K562 (cell line): Measurements from ENCODE around the gene PDLIM4. TPM values are rescaled to one million over a fixed set of nuclear protein-coding genes. Genes with fewer than 3 reads are reported as not detected.

Experiments used
- ARID1B ChIP-seq: fragments of 450-650 bp; IDR thresholded peaks from 2 replicates; pipeline ENCODE4 v1.6.1; 2016; ENCODE audit warnings: antibody characterized with exemption, mild to moderate bottlenecking, inconsistent platforms
- CBX3 ChIP-seq, 2 experiments: IDR thresholded peaks; 1 replicate in 1 of 2; 2 replicates in 1 of 2; pipeline ENCODE4 v1.6.1; 2012; ENCODE audit warnings: inconsistent platforms in 2 of 2, low read length in 2 of 2, borderline replicate concordance in 1 of 2, control low read depth in 1 of 2
- FOS ChIP-seq: IDR thresholded peaks from 3 replicates; pipeline ENCODE4 v1.6.1; 2011; ENCODE audit not compliant: insufficient read length; ENCODE audit errors: extremely low read depth
- HLTF ChIP-seq: fragments of 450-650 bp; IDR thresholded peaks from 2 replicates; pipeline ENCODE4 v1.6.1; 2016
- KLF6 ChIP-seq: fragments of 250-450 bp; sonication (Bioruptor Pico); IDR thresholded peaks from 2 replicates; pipeline ENCODE4 v1.4.0; 2020; ENCODE audit warnings: mild to moderate bottlenecking, moderate library complexity, borderline replicate concordance
- PHTF2 ChIP-seq: fragments of 250-450 bp; sonication (Bioruptor Pico); IDR thresholded peaks from 2 replicates; pipeline ENCODE4 v1.5.0; 2021; ENCODE audit warnings: mild to moderate bottlenecking
- RAD21 ChIP-seq, 2 experiments: fragments of 250-450 bp in 1 of 2; fragments of 450-650 bp in 1 of 2; sonication (Bioruptor Pico) in 1 of 2; formaldehyde crosslinking in 1 of 2; IDR thresholded peaks in 1 of 2; conservative IDR thresholded peaks in 1 of 2; 2 replicates each; pipeline versions ENCODE4 v1.4.0 to v1.8.0; 2020 to 2022; ENCODE audit warnings: mild to moderate bottlenecking in 2 of 2, moderate library complexity in 1 of 2
- RCOR1 ChIP-seq, 2 experiments: IDR thresholded peaks; 2 replicates each; pipeline ENCODE4 v1.6.1; 2012; ENCODE audit warnings: low read depth in 2 of 2, low read length in 2 of 2, borderline replicate concordance in 1 of 2, improper control_type of control experiment in 1 of 2
- RFX7 ChIP-seq: fragments of 250-450 bp; sonication (Bioruptor Pico); IDR thresholded peaks from 2 replicates; pipeline ENCODE4 v1.5.1; 2021; ENCODE audit warnings: mild to moderate bottlenecking
- ZBTB7A ChIP-seq: IDR thresholded peaks from 2 replicates; pipeline ENCODE4 v1.6.1; 2011; ENCODE audit warnings: low read depth, mild to moderate bottlenecking, low read length, moderate library complexity, borderline replicate concordance; ENCODE audit not compliant: control insufficient read depth
- polyA plus RNA-seq, 8 experiments: library from polyadenylated mRNA; depleted of rRNA in 4 of 8; stranded (reverse) in 5 of 8; unstranded in 3 of 8; fragments of >200 nt; fragmentation: Nextera tagmentation in 2 of 8; fragmentation: Illumina TruSeq in 1 of 8; extraction: Ambion mirVana in 2 of 8; extraction: Trizol in 1 of 8; gene quantifications; 2 replicates each; pipeline versions ENCODE4 v1.2.1 to v1.2.3, GENCODE V29; 2011 to 2014; ENCODE audit warnings: inconsistent platforms in 1 of 8, missing spikeins in 1 of 8
- total RNA-seq, 7 experiments: library from RNA; depleted of rRNA in 6 of 7; stranded (reverse); fragments of >200 nt in 6 of 7; fragmentation: Illumina TruSeq in 2 of 7; extraction: Trizol in 2 of 7; gene quantifications; 2 replicates each; pipeline versions ENCODE4 v1.2.1 to v1.2.3, GENCODE V29; 2011 to 2021; ENCODE audit warnings: low replicate concordance in 1 of 7
- TF ChIP-seq, protein P1 (sequence below): fragments of 200-800 bp; sonication (Bioruptor generic); IDR thresholded peaks from 2 replicates; pipeline ENCODE4 v1.6.1; 2016; ENCODE audit warnings: missing genetic modification characterization, missing compliant biosample characterization
- TF ChIP-seq, protein P2 (sequence below): fragments of 450-650 bp; IDR thresholded peaks from 2 replicates; pipeline ENCODE4 v1.6.1; 2016; ENCODE audit warnings: missing biosample characterization, missing genetic modification characterization
- TF ChIP-seq, protein P3 (sequence below): fragments of 450-650 bp; IDR thresholded peaks from 2 replicates; pipeline ENCODE4 v1.6.1; 2014; ENCODE audit warnings: low read depth, mild to moderate bottlenecking, moderate library complexity, borderline replicate concordance
- TF ChIP-seq, protein P4 (sequence below): fragments of 250-450 bp; sonication (Bioruptor Pico); IDR thresholded peaks from 2 replicates; pipeline ENCODE4 v1.4.0; 2020; ENCODE audit warnings: mild to moderate bottlenecking, moderate library complexity, borderline replicate concordance

Gene PDLIM4
- total and polyA plus RNA-seq, 9 of the 15 experiments (the other 6 are each of a cell fraction or from before 2014, with no cell fraction given) = 0.28 to 32.8 (median 13.1) TPM

DNA sequence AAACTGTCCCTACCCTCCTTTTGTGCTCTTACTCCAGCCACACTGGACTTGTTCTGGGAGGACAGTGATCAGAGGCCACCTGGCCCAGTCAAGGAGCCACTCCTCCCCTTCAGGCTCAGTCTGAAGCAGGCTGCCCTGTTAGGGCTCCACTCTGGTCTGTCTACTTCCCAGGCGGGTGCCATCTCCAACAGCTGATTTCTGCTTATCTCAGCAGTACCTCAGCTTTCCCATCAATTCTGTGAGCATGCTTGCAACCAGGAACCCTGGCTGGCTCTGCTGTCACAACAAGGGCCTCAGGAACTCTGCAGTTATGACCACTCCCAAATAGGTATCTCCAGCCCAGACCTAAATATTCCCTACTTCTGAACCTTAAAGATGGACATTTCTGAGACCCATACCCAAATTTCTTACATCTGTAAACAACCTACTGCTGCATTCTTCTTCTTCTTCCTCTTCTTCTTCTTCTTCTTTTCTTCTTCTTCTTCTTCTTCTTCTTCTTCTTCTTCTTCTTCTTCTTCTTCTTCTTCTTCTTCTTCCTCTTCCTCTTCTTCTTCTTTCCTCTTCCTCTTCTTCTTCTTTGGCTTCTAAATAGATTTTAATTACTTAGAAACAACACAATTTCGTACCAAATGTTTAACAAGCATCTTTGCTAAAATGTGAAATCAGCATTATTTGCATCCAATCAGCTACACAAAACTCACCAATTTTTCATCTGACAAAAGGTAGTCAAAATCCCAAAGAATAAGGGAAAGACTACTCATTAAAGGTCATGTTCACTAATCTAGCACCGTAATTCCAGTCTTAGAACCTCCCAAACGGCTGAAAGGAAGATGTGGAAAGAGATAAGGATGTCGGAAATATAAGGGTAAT lies 23.1 kb downstream of the PDLIM4 start (continued):
- TF ChIP-seq, protein P1, sequence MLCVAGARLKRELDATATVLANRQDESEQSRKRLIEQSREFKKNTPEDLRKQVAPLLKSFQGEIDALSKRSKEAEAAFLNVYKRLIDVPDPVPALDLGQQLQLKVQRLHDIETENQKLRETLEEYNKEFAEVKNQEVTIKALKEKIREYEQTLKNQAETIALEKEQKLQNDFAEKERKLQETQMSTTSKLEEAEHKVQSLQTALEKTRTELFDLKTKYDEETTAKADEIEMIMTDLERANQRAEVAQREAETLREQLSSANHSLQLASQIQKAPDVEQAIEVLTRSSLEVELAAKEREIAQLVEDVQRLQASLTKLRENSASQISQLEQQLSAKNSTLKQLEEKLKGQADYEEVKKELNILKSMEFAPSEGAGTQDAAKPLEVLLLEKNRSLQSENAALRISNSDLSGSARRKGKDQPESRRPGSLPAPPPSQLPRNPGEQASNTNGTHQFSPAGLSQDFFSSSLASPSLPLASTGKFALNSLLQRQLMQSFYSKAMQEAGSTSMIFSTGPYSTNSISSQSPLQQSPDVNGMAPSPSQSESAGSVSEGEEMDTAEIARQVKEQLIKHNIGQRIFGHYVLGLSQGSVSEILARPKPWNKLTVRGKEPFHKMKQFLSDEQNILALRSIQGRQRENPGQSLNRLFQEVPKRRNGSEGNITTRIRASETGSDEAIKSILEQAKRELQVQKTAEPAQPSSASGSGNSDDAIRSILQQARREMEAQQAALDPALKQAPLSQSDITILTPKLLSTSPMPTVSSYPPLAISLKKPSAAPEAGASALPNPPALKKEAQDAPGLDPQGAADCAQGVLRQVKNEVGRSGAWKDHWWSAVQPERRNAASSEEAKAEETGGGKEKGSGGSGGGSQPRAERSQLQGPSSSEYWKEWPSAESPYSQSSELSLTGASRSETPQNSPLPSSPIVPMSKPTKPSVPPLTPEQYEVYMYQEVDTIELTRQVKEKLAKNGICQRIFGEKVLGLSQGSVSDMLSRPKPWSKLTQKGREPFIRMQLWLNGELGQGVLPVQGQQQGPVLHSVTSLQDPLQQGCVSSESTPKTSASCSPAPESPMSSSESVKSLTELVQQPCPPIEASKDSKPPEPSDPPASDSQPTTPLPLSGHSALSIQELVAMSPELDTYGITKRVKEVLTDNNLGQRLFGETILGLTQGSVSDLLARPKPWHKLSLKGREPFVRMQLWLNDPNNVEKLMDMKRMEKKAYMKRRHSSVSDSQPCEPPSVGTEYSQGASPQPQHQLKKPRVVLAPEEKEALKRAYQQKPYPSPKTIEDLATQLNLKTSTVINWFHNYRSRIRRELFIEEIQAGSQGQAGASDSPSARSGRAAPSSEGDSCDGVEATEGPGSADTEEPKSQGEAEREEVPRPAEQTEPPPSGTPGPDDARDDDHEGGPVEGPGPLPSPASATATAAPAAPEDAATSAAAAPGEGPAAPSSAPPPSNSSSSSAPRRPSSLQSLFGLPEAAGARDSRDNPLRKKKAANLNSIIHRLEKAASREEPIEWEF (CRISPR knock-in tag) = no peak
- no peak for TF ChIP-seq RFX7
- TF ChIP-seq, protein P2, sequence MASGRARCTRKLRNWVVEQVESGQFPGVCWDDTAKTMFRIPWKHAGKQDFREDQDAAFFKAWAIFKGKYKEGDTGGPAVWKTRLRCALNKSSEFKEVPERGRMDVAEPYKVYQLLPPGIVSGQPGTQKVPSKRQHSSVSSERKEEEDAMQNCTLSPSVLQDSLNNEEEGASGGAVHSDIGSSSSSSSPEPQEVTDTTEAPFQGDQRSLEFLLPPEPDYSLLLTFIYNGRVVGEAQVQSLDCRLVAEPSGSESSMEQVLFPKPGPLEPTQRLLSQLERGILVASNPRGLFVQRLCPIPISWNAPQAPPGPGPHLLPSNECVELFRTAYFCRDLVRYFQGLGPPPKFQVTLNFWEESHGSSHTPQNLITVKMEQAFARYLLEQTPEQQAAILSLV (tag) = no peak
- no peak for TF ChIP-seq KLF6 (CRISPR knock-in tag)
- TF ChIP-seq PHTF2 (CRISPR knock-in tag) = no peak
- TF ChIP-seq, protein P3, sequence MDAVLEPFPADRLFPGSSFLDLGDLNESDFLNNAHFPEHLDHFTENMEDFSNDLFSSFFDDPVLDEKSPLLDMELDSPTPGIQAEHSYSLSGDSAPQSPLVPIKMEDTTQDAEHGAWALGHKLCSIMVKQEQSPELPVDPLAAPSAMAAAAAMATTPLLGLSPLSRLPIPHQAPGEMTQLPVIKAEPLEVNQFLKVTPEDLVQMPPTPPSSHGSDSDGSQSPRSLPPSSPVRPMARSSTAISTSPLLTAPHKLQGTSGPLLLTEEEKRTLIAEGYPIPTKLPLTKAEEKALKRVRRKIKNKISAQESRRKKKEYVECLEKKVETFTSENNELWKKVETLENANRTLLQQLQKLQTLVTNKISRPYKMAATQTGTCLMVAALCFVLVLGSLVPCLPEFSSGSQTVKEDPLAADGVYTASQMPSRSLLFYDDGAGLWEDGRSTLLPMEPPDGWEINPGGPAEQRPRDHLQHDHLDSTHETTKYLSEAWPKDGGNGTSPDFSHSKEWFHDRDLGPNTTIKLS = no peak
- TF ChIP-seq HLTF = no peak
- TF ChIP-seq FOS = no peak
- no peak for TF ChIP-seq ZBTB7A
- TF ChIP-seq RCOR1 (IDR thresholded peaks at IDR 0.05; ENCODE audit: borderline replicate concordance in 1 of 2, low read depth in 2 of 2, low read length in 2 of 2) = no peak
- TF ChIP-seq ARID1B = 0 out of 2 replicates have a peak, but pooled peaks have one; percentile 12
- TF ChIP-seq, protein P4, sequence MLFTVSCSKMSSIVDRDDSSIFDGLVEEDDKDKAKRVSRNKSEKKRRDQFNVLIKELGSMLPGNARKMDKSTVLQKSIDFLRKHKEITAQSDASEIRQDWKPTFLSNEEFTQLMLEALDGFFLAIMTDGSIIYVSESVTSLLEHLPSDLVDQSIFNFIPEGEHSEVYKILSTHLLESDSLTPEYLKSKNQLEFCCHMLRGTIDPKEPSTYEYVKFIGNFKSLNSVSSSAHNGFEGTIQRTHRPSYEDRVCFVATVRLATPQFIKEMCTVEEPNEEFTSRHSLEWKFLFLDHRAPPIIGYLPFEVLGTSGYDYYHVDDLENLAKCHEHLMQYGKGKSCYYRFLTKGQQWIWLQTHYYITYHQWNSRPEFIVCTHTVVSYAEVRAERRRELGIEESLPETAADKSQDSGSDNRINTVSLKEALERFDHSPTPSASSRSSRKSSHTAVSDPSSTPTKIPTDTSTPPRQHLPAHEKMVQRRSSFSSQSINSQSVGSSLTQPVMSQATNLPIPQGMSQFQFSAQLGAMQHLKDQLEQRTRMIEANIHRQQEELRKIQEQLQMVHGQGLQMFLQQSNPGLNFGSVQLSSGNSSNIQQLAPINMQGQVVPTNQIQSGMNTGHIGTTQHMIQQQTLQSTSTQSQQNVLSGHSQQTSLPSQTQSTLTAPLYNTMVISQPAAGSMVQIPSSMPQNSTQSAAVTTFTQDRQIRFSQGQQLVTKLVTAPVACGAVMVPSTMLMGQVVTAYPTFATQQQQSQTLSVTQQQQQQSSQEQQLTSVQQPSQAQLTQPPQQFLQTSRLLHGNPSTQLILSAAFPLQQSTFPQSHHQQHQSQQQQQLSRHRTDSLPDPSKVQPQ (CRISPR knock-in tag) = no peak
- TF ChIP-seq CBX3 (IDR thresholded peaks at IDR 0.05; ENCODE audit: borderline replicate concordance in 1 of 2, low read length in 2 of 2) = no peak
- TF ChIP-seq RAD21 (CRISPR knock-in tag; conservative IDR thresholded peaks at IDR 0.05 in 1 of 2, IDR thresholded peaks at IDR 0.05 in 1 of 2) = no peak
